Measurements from ENCODE around the gene DNAJC16. TPM values are rescaled to one million over a fixed set of nuclear protein-coding genes. Genes with fewer than 3 reads are reported as not detected.
A peak's percentile ranks its signal among the peaks of the same experiment; 100 is the strongest.

The DNAJC16 gene
- total and polyA plus RNA-seq, 9 of the 15 experiments (the other 6 are each of a cell fraction or from before 2014, with no cell fraction given): 6.9 to 16.8 (median 12.8) TPM

DNA sequence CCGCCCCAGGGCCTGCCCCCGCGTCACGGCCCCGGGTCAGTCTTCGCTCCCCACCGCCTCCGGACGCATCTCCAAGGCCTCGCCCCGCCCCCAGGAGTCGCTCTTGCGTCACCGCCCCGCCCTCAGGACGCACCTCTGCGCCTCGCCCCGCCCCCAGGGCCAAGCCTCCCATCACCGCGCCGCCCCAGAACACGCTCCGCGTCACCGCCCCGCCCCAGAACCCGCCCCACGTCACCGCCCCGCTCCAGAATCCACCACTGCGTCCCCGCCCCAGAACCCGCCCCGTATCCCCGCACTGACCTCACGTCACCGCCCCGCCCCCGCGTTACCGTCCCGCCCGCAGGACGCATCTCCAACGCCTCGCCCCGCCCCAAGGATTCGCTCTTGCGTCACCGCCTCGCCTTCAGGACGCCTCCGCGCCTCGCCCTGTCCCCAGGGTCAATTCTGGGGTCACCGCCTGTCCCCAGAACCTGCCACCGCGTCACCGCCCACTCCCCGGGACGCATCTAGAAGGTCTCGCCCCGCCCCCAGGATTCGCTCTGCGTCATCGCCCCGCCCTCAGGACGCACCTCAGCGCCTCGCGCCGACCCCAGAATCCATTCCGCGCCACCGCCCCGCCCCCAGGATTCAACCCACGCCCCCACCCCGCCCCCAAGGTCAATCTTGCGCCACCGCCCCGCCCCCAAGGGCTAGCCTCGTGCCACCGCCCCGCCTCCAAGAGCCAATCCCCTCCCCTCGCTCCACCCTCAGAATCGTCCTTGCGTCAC is 2.2 kb upstream of the DNAJC16 start (continued):
- TF ChIP-seq, protein P1, sequence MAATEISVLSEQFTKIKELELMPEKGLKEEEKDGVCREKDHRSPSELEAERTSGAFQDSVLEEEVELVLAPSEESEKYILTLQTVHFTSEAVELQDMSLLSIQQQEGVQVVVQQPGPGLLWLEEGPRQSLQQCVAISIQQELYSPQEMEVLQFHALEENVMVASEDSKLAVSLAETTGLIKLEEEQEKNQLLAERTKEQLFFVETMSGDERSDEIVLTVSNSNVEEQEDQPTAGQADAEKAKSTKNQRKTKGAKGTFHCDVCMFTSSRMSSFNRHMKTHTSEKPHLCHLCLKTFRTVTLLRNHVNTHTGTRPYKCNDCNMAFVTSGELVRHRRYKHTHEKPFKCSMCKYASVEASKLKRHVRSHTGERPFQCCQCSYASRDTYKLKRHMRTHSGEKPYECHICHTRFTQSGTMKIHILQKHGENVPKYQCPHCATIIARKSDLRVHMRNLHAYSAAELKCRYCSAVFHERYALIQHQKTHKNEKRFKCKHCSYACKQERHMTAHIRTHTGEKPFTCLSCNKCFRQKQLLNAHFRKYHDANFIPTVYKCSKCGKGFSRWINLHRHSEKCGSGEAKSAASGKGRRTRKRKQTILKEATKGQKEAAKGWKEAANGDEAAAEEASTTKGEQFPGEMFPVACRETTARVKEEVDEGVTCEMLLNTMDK (IDR thresholded peaks at IDR 0.05; ENCODE audit: borderline replicate concordance, insufficient read depth, low read depth, low read length, poor library complexity, severe bottlenecking): no peak
- TF ChIP-seq ZNF316 (IDR thresholded peaks at IDR 0.05): peak; percentile 50; the same call in 1 of the 2 replicates
- TF ChIP-seq ZNF830 (CRISPR knock-in tag; IDR thresholded peaks at IDR 0.05): no peak
- TF ChIP-seq ZNF23 (CRISPR knock-in tag; IDR thresholded peaks at IDR 0.05): no peak
- TF ChIP-seq PURB (CRISPR knock-in tag; IDR thresholded peaks at IDR 0.05; ENCODE audit: low read depth): no peak
- TF ChIP-seq, protein P2, sequence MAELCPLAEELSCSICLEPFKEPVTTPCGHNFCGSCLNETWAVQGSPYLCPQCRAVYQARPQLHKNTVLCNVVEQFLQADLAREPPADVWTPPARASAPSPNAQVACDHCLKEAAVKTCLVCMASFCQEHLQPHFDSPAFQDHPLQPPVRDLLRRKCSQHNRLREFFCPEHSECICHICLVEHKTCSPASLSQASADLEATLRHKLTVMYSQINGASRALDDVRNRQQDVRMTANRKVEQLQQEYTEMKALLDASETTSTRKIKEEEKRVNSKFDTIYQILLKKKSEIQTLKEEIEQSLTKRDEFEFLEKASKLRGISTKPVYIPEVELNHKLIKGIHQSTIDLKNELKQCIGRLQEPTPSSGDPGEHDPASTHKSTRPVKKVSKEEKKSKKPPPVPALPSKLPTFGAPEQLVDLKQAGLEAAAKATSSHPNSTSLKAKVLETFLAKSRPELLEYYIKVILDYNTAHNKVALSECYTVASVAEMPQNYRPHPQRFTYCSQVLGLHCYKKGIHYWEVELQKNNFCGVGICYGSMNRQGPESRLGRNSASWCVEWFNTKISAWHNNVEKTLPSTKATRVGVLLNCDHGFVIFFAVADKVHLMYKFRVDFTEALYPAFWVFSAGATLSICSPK (IDR thresholded peaks at IDR 0.05; ENCODE audit: borderline replicate concordance): no peak
- TF ChIP-seq, protein P3, sequence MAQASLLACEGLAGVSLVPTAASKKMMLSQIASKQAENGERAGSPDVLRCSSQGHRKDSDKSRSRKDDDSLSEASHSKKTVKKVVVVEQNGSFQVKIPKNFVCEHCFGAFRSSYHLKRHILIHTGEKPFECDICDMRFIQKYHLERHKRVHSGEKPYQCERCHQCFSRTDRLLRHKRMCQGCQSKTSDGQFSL (CRISPR knock-in tag; IDR thresholded peaks at IDR 0.05): no peak
- TF ChIP-seq, protein P3 (tag; IDR thresholded peaks at IDR 0.05): no peak

Measured in K562 (cell line).